Panc1 (cell line): ENCODE results near the gene MAP3K13. TPM values are rescaled to one million over a fixed set of nuclear protein-coding genes. Genes with fewer than 3 reads are reported as not detected.

ENCODE experiments used
- ATAC-seq: fragments of 200-7000 bp; cut with Tn5 transposase; 2 replicates; pipeline ENCODE4 v1.9.1; 2020; ENCODE audit warnings: mild to moderate bottlenecking, moderate library complexity
- BruUV-seq: library from RNA; stranded (reverse); fragments of 400-500 nt; replicated peaks from 2 replicates; lab custom pipeline; 2021; lab: Mats Ljungman, UMichigan
- CTCF ChIA-PET: fragments of 300-600 bp; sonication (Branson Sonifier 250); formaldehyde crosslinking; loops from one replicate; lab custom pipeline; 2022; ENCODE audit warnings: antibody characterized with exemption; lab: Charles Lee
- POLR2A ChIA-PET: fragments of 300-600 bp; sonication (Branson Sonifier 250); formaldehyde crosslinking; loops from one replicate; lab custom pipeline; 2022; ENCODE audit warnings: antibody characterized with exemption; lab: Charles Lee
- DNase-seq: peaks from one replicate; pipeline ENCODE4 v3.0.0-alpha.2; 2010; ENCODE audit warnings: low read depth, low spot score
- H3K27ac ChIP-seq: 2 replicates; pipeline ENCODE4 v1.5.1; 2011; ENCODE audit warnings: mild to moderate bottlenecking, low read length, inconsistent platforms
- H3K27me3 ChIP-seq: fragments of 200-500 bp; sonication (Bioruptor generic); 2 replicates; pipeline ENCODE4 v1.6.0; 2014; ENCODE audit warnings: low read length, inconsistent platforms; ENCODE audit not compliant: control insufficient read depth, insufficient read depth
- H3K36me3 ChIP-seq: fragments of 200-500 bp; sonication (Bioruptor generic); 2 replicates; pipeline ENCODE4 v1.5.1; 2014; ENCODE audit warnings: inconsistent platforms, mild to moderate bottlenecking, low read length, moderate library complexity; ENCODE audit not compliant: control insufficient read depth, insufficient read depth
- H3K4me1 ChIP-seq: 2 replicates; pipeline ENCODE4 v1.5.1; 2011; ENCODE audit warnings: inconsistent platforms, mild to moderate bottlenecking, low read length, moderate library complexity; ENCODE audit not compliant: control insufficient read depth, insufficient read depth
- H3K4me3 ChIP-seq, 2 experiments: 2 replicates each; pipeline ENCODE4 v1.5.1; 2011 to 2012; ENCODE audit warnings: low read depth in 2 of 2, low read length in 2 of 2, mild to moderate bottlenecking in 2 of 2, inconsistent platforms in 1 of 2, moderate library complexity in 1 of 2
- H3K9me3 ChIP-seq: fragments of 200-500 bp; sonication (Bioruptor generic); 2 replicates; pipeline ENCODE4 v1.5.1; 2014; ENCODE audit warnings: low read depth, mild to moderate bottlenecking, inconsistent platforms, low read length, moderate library complexity; ENCODE audit not compliant: control insufficient read depth, insufficient read depth
- CTCF ChIP-seq: fragments of 450-650 bp; IDR thresholded peaks from 2 replicates; pipeline ENCODE4 v1.5.1; 2017; ENCODE audit warnings: mild to moderate bottlenecking
- POLR2AphosphoS5 ChIP-seq: IDR thresholded peaks from 2 replicates; pipeline ENCODE4 v1.6.1; 2012; ENCODE audit warnings: mild to moderate bottlenecking, low read depth, low read length, moderate library complexity
- REST ChIP-seq, 2 experiments: IDR thresholded peaks; 2 replicates each; pipeline ENCODE4 v1.6.1; 2011 to 2012; ENCODE audit warnings: low read depth in 2 of 2, control low read depth in 1 of 2, low read length in 1 of 2, mild to moderate bottlenecking in 1 of 2, moderate library complexity in 1 of 2; ENCODE audit not compliant: insufficient read depth in 1 of 2
- SIN3A ChIP-seq: IDR thresholded peaks from 2 replicates; pipeline ENCODE4 v1.6.1; 2012; ENCODE audit warnings: low read depth, mild to moderate bottlenecking, low read length, moderate library complexity, borderline replicate concordance; ENCODE audit not compliant: insufficient read depth
- TCF7L2 ChIP-seq: IDR thresholded peaks from 2 replicates; pipeline ENCODE4 v1.6.1; 2011; ENCODE audit warnings: mild to moderate bottlenecking, low read depth, low read length, inconsistent platforms
- in situ Hi-C: cut with HindIII; loops from 2 replicates; pipeline ENCODE4 v1.10.0; 2016; ENCODE audit warnings: low sequenced_read_pairs, low pct_unique_long_range_greater_than_20kb
- intact Hi-C: fragments of 100-400 bp; cut with micrococcal nuclease; formaldehyde crosslinking; loops from one replicate; pipeline ENCODE4 v1.10.0; 2022; ENCODE audit not compliant: unreplicated experiment
- total RNA-seq: library from RNA; stranded (reverse); gene quantifications from one replicate; pipeline ENCODE4 v1.2.1, GENCODE V29; 2021; ENCODE audit not compliant: unreplicated experiment

The MAP3K13 gene
- total RNA-seq, 1 experiment from 2014 or later = 26.6 TPM

- in situ Hi-C loops = no loop called here
- Histone ChIP-seq H3K36me3 (no peaks in the 10 kb centered on the region), H3K4me1 (peaks cover 21% of the 10 kb centered on the region), H3K4me3 (peak overlapping the region in 1 of 2 experiments; percentile 5; a peak in 1 of 4 replicates), H3K27me3 (no peaks in the 10 kb centered on the region), H3K9me3 (no peaks in the 10 kb centered on the region), H3K27ac (peak overlapping the region; percentile 86)
- ChIA-PET CTCF (no interaction called here), POLR2A (no interaction called here)
- TF ChIP-seq REST (IDR thresholded peaks at IDR 0.05; ENCODE audit: insufficient read depth in 1 of 2, low read depth in 2 of 2, low read length in 1 of 2) (no peak), POLR2AphosphoS5 (no peak), TCF7L2 (no peak), CTCF (no peak), SIN3A (no peak)
- BruUV-seq = no TSS peak
- ATAC-seq = no peak; the same call in 1 of the 2 replicates
- intact Hi-C loops = no loop called here
- DNase-seq = no peak
Observed at GRCh38 chr3:185316740-185317412, 46.1 kb upstream of the MAP3K13 start.

GRCh38 chr3:185317674-185318073 is 45.3 kb upstream of the MAP3K13 start:
- DNase-seq (no peak), ATAC-seq (no peak)
- Histone ChIP-seq H3K4me3 (no peak overlapping the region), H3K4me1 (peaks cover 21% of the 10 kb centered on the region), H3K9me3 (no peaks in the 10 kb centered on the region), H3K27me3 (no peaks in the 10 kb centered on the region), H3K27ac (peak overlapping the region; percentile 86; the same call in 1 of the 2 replicates), H3K36me3 (no peaks in the 10 kb centered on the region)
- ChIA-PET POLR2A (no interaction called here), CTCF (no interaction called here)
- no TSS peak for BruUV-seq
- TF ChIP-seq REST (IDR thresholded peaks at IDR 0.05; ENCODE audit: insufficient read depth in 1 of 2, low read depth in 2 of 2, low read length in 1 of 2) = no peak
- no peak for TF ChIP-seq POLR2AphosphoS5
- TF ChIP-seq CTCF = no peak
- no peak for TF ChIP-seq SIN3A
- no peak for TF ChIP-seq TCF7L2
- in situ Hi-C loops = no loop called here
- intact Hi-C loops = no loop called here
